ENCODE results near the gene AOX1.
A peak's percentile ranks its signal among the peaks of the same experiment; 100 is the strongest.
"Not testable (repeated sequence)": the region's sequence is repeated elsewhere in the genome, so short reads cannot be mapped to it uniquely, and the experiment has no call there.

The AOX1 gene

GRCh38 chr2:200670313-200670712, 84.5 kb downstream of the AOX1 start:
- DNase-seq: no peak

GRCh38 chr2:200670751-200671150, 84.9 kb downstream of the AOX1 start:
- DNase-seq: no peak

GRCh38 chr2:200673191-200673590, 87.4 kb downstream of the AOX1 start:
- DNase-seq: no peak

- no peak for DNase-seq
These were observed 89.0 kb downstream of the AOX1 start for GRCh38 chr2:200674837-200675236.

- DNase-seq: no peak
These were observed 91.4 kb downstream of the AOX1 start for GRCh38 chr2:200677171-200677570.

GRCh38 chr2:200677721-200678532, 92.1 kb downstream of the AOX1 start:
- DNase-seq: no peak

- no peak for DNase-seq
These were observed 93.3 kb downstream of the AOX1 start for GRCh38 chr2:200679127-200679526.

- DNase-seq: no peak
These were observed 93.7 kb downstream of the AOX1 start for GRCh38 chr2:200679535-200679934.

GRCh38 chr2:200681697-200682096, 95.9 kb downstream of the AOX1 start:
- no peak for DNase-seq

- DNase-seq: not testable (repeated sequence)
These were observed 96.6 kb downstream of the AOX1 start for GRCh38 chr2:200682407-200682806.

GRCh38 chr2:200687922-200688920, 102.4 kb downstream of the AOX1 start:
- no peak for DNase-seq

- no peak for DNase-seq
These were observed 103.3 kb downstream of the AOX1 start for GRCh38 chr2:200689115-200689514.

GRCh38 chr2:200693836-200694470, 108.1 kb downstream of the AOX1 start:
- no peak for DNase-seq

- DNase-seq: no peak
These were observed 109.4 kb downstream of the AOX1 start for GRCh38 chr2:200695191-200695590.

- no peak for DNase-seq
These were observed 109.8 kb downstream of the AOX1 start for GRCh38 chr2:200695601-200696000.

- no peak for DNase-seq
These were observed 112.4 kb downstream of the AOX1 start for GRCh38 chr2:200698217-200698616.

GRCh38 chr2:200699310-200699709, 113.5 kb downstream of the AOX1 start:
- DNase-seq: no peak

- no peak for DNase-seq
These were observed 115.0 kb downstream of the AOX1 start for GRCh38 chr2:200700856-200701255.

- no peak for DNase-seq
These were observed 116.2 kb downstream of the AOX1 start for GRCh38 chr2:200702044-200702443.

GRCh38 chr2:200702646-200703118, 116.9 kb downstream of the AOX1 start:
- DNase-seq: no peak

- DNase-seq: peak in 1 of 2 experiments; percentile 25
These were observed 117.5 kb downstream of the AOX1 start for GRCh38 chr2:200703127-200703925.

Measured in NCI-H1930 (cell line).